ENCODE measurements around the gene LAG3.
A peak's percentile ranks its signal among the peaks of the same experiment; 100 is the strongest.

The LAG3 gene

DNA sequence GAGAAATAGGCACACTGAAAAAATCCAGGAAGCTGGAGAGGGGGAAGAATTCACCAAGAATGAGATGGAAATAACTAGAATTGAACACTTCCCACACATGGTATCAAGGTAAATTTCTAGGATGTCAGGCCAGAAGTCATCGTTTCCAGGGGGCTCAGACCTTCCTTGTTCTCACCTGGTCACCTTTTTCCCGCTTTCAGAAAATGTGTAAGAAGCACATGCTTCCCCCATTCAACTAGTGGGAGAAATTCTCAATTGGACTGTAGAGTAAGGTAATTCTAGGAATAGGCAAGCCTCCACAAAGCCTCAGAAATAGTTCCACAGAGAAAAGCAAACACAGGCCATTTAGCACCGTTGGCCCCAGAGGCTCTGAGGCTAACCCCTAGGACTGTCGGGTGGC, 8.9 kb upstream of the LAG3 start:
- H3K4me1 Mint-ChIP-seq: peaks cover 42% of the 10 kb centered on the region
- CTCF ChIA-PET: interaction anchor here (1.8 kb wide), 1 partner anchor 10 kb away, joined by 8 read pairs; the partner anchor contains the start of gene MLF2
- H3K36me3 Mint-ChIP-seq: peaks cover 4% of the 10 kb centered on the region
- DNase-seq: no peak
- H3K27ac Mint-ChIP-seq: no peak overlapping the region
- peaks cover 85% of the 10 kb centered on the region for H3K27me3 Mint-ChIP-seq
- H3K4me3 Mint-ChIP-seq: no peak overlapping the region
- H3K9me3 Mint-ChIP-seq: no peaks in the 10 kb centered on the region

DNA sequence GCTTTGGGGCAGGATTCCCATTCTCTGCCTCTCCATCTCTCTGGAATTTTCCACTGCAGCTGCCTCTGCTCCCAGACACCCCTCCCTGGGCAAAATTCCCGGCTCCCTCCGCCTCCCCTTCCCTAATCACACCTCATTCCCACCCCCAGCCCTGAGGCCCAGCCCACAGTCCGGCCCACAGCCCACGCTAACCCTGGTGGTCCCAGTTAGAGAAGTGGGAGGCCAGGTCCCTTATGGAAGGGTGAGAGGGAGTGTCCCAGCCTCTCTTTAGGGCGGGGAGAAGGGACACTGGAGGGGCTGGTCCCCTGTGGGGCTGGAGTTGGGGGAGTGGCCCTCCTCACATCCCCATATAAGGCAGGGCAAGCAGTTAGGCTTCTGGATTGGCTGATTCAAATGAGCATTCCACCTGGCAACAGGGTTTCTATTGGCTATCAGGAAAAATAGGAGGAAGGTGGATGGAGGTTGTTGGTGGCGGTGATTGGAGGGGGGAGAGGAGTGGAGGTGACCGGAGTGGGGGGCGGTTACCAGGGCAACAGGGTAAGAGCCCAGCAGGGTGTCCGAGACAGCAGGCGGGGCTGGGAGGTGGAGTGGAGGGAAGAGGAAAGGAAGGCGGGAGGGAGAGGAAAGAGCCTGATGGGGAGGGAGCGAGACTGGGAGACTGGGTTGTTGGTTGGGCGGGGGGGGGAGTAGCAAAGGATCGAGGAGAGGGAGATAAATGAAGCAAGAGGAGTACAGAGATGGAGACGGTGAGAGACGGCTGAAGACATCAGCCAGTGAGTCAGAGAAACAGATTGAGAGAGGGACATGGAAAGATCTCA, 8.1 kb upstream of the LAG3 start:
- peaks cover 39% of the 10 kb centered on the region for H3K4me1 Mint-ChIP-seq
- peak; percentile 64 for DNase-seq
- H3K4me3 Mint-ChIP-seq: peak overlapping the region; percentile 19
- H3K27me3 Mint-ChIP-seq: peaks cover 88% of the 10 kb centered on the region
- CTCF ChIA-PET: interaction anchor here (5.8 kb wide), 1 partner anchor 14 kb away, joined by 63 read pairs; no protein-coding TSS in a partner anchor
- H3K27ac Mint-ChIP-seq: no peak overlapping the region
- peaks cover 4% of the 10 kb centered on the region for H3K36me3 Mint-ChIP-seq
- H3K9me3 Mint-ChIP-seq: no peaks in the 10 kb centered on the region

DNA sequence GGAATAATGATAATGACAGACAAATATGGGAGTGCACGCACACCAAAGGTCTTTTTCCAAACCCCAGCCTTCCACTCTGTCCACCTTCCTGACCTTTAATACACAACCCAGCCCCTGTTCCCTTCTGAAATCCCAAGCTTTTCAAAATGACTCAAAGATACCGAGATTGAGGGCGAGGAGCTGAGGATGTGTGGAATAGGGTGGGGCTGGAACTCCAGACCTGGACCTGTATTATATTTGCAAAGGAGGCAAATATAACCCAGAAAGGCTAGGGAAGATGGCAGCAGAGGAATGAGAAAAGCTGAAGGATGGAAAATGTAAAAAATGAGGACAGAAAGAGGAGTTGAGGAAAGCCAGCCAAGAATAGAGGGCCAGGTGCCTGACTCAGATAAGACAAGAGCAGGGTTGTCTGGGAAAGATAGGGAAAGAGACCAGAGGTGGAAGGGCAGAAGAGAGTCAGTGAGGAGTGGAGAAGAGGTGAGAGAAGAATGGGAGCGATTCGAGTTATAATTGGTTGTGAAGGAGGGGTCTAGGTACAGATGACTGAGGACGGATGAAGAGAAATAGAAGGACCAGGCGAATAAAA, 7.2 kb upstream of the LAG3 start:
- Mint-ChIP-seq H3K36me3 (peaks cover 4% of the 10 kb centered on the region), H3K4me1 (peaks cover 39% of the 10 kb centered on the region), H3K4me3 (peak overlapping the region; percentile 68), H3K9me3 (no peaks in the 10 kb centered on the region), H3K27me3 (peaks cover 88% of the 10 kb centered on the region), H3K27ac (no peak overlapping the region)
- DNase-seq: no peak
- CTCF ChIA-PET: interaction anchor here (1.2 to 5.8 kb wide), 3 partner anchors 11 to 27 kb away, joined by 4 to 63 read pairs (median 44); partner anchors contain the start of gene MLF2

DNA sequence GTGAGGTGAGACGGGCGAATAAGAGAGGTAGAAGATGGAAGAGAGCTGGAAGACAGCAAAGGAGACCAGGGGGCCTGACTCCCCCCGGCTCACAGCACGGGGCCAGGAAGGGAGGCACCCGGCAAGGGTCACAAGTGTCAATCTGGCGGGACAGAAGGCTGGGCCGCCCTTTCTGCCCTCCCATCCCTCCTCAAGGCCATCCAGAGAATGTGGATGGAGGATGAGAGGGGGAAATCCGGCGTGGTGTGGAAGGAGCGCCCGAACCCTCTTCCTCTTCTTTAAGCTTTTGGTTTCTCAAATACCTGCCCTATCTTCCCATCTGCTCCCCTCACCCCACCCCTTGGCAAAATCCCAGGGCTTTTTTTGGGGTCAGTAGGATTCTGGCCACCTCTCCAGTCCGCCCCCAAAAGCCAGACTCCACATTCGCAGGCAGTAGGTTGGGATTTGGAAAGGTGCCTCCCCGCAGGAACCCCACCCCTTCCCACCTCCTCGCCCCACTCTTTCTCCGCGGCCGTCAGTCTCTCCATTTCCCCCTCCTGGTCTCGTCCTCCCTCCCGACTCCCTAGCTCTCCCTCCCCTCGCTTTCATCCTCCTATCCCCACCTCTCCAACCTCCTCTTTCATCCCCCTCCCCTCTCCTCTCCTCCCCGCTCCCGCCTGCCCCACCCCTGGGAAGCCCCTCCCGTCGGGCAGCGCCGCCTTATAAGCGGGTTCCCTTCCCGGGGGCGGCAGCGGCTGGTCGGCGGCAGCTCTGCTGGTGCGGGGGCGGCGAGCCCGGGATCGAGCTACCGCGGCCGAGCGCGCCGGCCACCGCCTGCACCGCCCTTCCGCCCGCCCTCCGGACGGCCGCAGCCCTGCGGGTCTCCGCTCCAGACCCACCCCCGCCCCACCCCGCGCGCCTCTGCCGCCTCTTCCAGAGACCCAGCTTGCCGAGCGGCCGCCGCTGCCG, 6.4 kb upstream of the LAG3 start, which contains the start of gene PTMS:
PTMS (plus strand) TSS at position 730 of the 948 bp plus-strand sequence. CDS start 343 bp downstream, outside the sequence.
- Mint-ChIP-seq H3K27me3 (peaks cover 95% of the 10 kb centered on the region), H3K36me3 (peaks cover 4% of the 10 kb centered on the region), H3K4me3 (peak within 1 kb of the TSS; percentile 85), H3K27ac (no peak within 1 kb of the TSS), H3K9me3 (no peaks in the 10 kb centered on the region), H3K4me1 (peaks cover 40% of the 10 kb centered on the region)
- CTCF ChIA-PET: interaction anchor here (0.7 to 5.8 kb wide), 16 partner anchors 8 to 339 kb away, joined by 3 to 63 read pairs (median 4); partner anchors contain the start of genes CD4, MLF2 and USP5
- peak; percentile 54 for DNase-seq

DNA sequence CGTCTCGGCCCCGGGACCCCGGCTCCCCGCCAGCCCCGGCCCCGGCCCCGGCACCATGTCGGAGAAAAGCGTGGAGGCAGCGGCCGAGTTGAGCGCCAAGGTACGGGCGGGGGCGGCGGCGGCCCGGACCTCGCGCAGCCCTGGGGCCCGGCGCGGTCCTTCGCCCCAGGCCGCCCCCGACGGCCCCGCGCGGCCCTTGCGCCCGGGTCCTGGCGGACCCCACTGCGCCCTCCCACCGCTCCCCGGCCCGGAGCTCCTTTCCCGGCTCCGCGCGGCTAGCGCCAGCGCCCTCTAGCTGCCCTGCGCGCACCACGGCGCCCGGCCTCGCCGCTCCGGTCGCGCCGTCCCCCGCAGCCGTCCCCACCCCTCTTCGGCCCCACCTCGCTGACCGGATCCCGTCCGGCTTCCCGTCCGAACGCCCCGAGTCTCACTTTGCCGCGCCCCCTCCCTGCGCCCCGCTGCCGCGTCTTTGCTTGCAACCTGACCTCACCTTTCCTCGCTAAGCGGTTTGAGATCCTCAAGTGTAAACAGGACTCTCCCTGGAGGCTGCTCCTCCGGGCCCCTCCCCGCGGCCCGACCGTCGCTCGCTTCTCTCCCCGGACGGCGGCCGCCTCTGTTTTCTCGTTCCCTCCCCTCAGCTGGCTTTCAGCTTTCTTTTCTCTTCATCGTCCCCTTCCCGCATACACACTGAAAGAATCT, 5.5 kb upstream of the LAG3 start:
- peak overlapping the region; percentile 85 for H3K4me3 Mint-ChIP-seq
- DNase-seq: peak; percentile 70
- H3K9me3 Mint-ChIP-seq: no peaks in the 10 kb centered on the region
- CTCF ChIA-PET: interaction anchor here (0.7 to 5.8 kb wide), 17 partner anchors 9 to 340 kb away, joined by 3 to 63 read pairs (median 3); partner anchors contain the start of genes CD4, MLF2 and USP5
- no peak overlapping the region for H3K27ac Mint-ChIP-seq
- peaks cover 4% of the 10 kb centered on the region for H3K36me3 Mint-ChIP-seq
- H3K27me3 Mint-ChIP-seq: peaks cover 96% of the 10 kb centered on the region
- peaks cover 49% of the 10 kb centered on the region for H3K4me1 Mint-ChIP-seq

DNA sequence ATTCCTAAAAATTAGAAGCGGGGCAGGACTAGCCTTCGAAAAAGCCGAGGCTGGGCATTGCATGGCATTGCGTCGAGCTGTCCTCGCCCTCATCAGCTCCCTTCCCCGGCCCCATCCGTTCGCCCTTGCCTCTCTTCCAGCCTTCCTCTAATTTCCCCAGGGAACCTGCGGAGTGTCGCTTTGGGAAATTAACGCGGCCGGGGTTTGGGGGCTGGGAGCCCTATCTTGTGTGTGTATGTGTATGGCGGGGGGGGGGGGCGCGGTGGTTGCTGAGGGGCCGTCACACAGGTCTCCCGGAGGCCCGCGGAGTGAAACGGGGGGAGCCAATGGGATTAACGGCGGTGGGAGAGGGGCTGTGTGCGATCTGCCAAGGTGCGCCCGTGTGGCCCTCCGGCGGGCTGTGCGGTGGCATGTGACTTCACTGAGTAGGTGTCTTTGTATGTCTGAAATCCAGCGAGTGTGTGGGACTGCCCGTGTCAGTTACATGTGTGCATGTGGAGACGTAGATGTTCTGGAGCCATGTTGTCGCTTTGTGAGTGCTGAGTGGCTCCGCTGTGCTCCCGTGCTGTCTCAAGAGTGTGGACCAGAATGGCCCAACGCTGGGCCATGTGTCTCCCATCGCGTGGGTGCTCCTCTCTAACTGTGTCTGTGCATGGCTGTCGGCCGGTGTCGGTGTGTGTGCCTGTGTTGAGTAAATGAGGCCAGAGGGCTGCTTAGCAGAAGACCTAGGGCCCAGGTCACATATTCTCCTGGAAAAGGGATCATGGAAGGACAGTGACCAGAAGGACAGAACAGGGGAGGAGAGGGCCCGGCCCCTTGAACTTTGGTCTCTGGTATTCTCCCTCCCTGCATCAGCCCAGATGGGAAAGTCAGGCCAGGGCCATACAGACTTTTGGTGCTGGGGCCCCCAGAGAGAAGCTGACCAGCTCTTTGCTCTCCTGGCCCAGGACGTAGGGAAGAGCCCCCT, 4.7 kb upstream of the LAG3 start:
- peaks cover 96% of the 10 kb centered on the region for H3K27me3 Mint-ChIP-seq
- CTCF ChIA-PET: interaction anchor here (0.8 to 5.8 kb wide), 13 partner anchors 10 to 341 kb away, joined by 3 to 63 read pairs (median 4); partner anchors contain the start of genes CD4, MLF2 and USP5
- peaks cover 56% of the 10 kb centered on the region for H3K4me1 Mint-ChIP-seq
- H3K4me3 Mint-ChIP-seq: peak overlapping the region; percentile 85
- H3K36me3 Mint-ChIP-seq: peaks cover 4% of the 10 kb centered on the region
- no peaks in the 10 kb centered on the region for H3K9me3 Mint-ChIP-seq
- H3K27ac Mint-ChIP-seq: peak overlapping the region; percentile 46
- DNase-seq: no peak

DNA sequence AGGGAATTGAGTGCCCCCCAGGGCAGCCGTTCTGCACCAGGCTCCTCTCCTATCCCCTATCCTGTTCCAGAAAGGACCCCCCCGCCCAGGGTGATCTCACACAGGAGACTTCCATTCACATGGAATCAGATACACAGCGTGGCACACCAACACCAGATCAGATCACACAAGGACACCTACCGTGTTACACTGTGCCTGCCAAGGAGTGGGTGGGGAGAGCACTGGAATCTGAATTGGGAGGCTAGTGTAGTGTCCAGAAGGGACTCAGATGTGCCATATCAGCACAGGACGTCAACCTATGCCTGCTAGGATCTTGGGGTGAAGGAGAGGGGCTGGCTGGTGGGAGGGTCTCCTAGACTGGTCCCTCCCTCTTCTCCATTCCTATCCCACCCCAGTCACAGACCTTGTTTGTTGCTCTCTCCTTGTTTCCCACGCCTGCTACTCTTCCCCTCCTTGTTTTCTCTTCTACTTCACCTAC, 3.8 kb upstream of the LAG3 start:
- H3K27ac Mint-ChIP-seq: peak overlapping the region; percentile 11

DNA sequence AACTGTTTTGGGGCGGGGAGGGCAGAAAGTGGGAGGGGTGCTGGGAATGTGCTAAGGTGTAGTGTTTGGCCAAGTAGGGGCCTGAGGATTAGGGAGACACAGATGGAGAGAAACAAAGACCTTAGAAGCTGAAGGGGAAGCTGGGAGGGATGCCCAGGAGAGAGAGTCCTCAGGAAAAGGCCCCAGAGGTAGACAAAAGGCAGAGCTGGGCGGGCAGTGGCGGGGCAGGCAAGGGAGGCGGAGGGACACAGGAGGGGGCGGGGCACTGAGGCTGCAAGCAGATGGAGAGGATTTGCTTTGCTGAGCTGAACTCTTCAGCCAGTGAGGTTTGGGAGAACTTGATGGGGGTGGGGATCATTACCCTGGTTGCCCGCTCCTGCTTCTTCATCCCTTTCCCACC, 3.3 kb upstream of the LAG3 start:
- DNase-seq: no peak
- Mint-ChIP-seq H3K27ac (no peak overlapping the region), H3K9me3 (no peaks in the 10 kb centered on the region), H3K4me3 (no peak overlapping the region), H3K27me3 (peaks cover 96% of the 10 kb centered on the region), H3K36me3 (peaks cover 4% of the 10 kb centered on the region), H3K4me1 (peaks cover 65% of the 10 kb centered on the region)
- CTCF ChIA-PET: interaction anchor here (1.1 to 5.8 kb wide), 2 partner anchors 9 to 15 kb away, joined by 5 to 63 read pairs; partner anchors contain the start of gene MLF2

More for the DNA sequence above, 3.8 kb upstream of the LAG3 start:
- Mint-ChIP-seq H3K9me3 (no peaks in the 10 kb centered on the region), H3K4me3 (peak overlapping the region; percentile 85), H3K4me1 (peaks cover 64% of the 10 kb centered on the region), H3K27me3 (peaks cover 96% of the 10 kb centered on the region), H3K36me3 (peaks cover 4% of the 10 kb centered on the region)
- CTCF ChIA-PET: interaction anchor here (4.0 to 5.8 kb wide), 2 partner anchors 10 to 14 kb away, joined by 44 to 63 read pairs; partner anchors contain the start of gene MLF2
- DNase-seq: no peak

DNA sequence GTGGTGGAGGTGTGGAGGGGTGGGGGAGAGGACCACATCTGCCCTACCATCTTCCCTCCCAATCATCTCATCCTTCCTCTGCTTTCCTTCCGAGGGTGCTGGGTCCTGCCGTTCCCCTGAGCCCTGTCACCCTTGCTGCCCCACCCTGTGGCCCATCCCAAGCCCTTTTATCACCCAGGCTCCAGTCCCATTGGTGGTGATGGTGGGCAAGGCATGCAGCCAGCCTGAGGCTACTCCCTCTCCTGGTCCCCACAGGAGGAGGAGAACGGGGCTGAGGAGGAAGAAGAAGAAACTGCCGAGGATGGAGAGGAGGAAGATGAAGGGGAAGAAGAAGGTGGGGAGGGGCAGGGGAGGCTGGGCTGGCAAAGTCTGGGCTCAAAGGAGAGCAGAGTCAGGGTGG, 2.7 kb upstream of the LAG3 start:
- Mint-ChIP-seq H3K27ac (no peak overlapping the region), H3K9me3 (no peaks in the 10 kb centered on the region), H3K27me3 (peaks cover 96% of the 10 kb centered on the region), H3K4me3 (no peak overlapping the region), H3K36me3 (peaks cover 4% of the 10 kb centered on the region), H3K4me1 (peaks cover 64% of the 10 kb centered on the region)
- no peak for DNase-seq
- CTCF ChIA-PET: interaction anchor here (0.9 to 5.8 kb wide), 3 partner anchors 8 to 17 kb away, joined by 3 to 63 read pairs (median 5); partner anchors contain the start of gene MLF2

DNA sequence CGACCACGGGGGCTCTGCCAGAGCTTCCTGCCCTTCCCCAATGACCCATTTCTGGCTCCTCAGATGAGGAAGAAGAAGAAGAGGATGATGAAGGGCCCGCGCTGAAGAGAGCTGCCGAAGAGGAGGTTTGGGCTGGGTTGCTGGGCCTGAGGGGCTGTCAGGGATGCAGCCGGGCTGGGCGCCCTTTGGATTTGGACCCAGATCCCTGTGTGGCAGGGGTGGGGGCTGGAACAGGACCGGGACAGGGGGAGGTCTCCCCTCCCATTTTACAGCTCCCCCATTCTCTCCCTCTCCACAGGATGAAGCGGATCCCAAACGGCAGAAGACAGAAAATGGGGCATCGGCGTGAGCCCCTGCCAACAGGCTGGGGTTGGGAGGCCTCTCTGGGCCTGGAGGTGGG, 2.2 kb upstream of the LAG3 start:
- DNase-seq: no peak
- Mint-ChIP-seq H3K27me3 (peaks cover 96% of the 10 kb centered on the region), H3K9me3 (no peaks in the 10 kb centered on the region), H3K36me3 (peaks cover 4% of the 10 kb centered on the region), H3K4me3 (no peak overlapping the region), H3K27ac (no peak overlapping the region), H3K4me1 (peaks cover 66% of the 10 kb centered on the region)
- CTCF ChIA-PET: interaction anchor here (0.9 to 5.8 kb wide), 7 partner anchors 8 to 66 kb away, joined by 3 to 63 read pairs (median 3); partner anchors contain the start of gene MLF2

DNA sequence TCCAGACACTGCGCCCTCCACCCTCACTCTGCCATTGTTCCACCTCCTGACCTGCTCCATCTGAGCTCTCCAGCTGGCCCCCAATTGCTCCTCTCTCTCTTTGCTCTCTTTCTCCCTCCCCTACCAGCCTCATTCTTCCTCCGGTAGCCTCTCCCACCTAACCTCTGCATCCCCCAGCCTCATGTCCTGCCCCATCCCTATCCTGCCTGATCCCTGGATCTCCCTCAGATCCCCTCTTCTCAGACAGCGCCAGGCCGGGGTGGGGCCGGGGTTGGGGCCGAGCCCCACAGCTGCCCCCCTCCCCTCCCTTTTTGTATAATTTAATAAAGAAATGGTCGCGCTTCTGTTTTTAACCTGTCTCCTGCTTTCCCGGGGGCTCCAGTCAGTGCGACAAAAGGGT, 1.7 kb upstream of the LAG3 start:
- Mint-ChIP-seq H3K36me3 (no peaks in the 10 kb centered on the region), H3K9me3 (no peaks in the 10 kb centered on the region), H3K27ac (no peak overlapping the region), H3K27me3 (peaks cover 96% of the 10 kb centered on the region), H3K4me3 (no peak overlapping the region), H3K4me1 (peaks cover 66% of the 10 kb centered on the region)
- CTCF ChIA-PET: interaction anchor here (0.9 to 1.9 kb wide), 7 partner anchors 11 to 65 kb away, joined by 3 to 5 read pairs (median 3); no protein-coding TSS in a partner anchor
- no peak for DNase-seq

DNA sequence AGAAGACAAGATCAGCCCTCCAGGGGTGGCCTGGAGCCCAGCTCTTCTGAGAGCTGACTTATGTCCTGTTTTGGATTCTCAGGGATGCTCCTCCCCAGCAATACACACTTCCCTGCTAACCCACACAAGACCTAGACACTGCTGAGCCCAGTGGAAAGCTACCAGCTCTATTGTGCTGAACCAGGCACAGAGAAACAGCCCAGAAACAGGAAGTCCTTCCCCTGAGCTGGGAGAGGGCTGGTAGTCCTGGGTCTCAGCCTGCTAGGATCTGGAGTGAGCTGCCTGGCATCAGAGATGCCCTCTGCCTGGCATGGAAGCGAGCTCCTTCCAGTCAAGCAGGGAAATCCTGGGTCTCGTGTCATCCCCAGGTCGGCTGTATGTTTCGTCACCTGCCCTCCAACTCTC, 1.2 kb upstream of the LAG3 start:
- no peak overlapping the region for H3K27ac Mint-ChIP-seq
- peaks cover 95% of the 10 kb centered on the region for H3K27me3 Mint-ChIP-seq
- CTCF ChIA-PET: interaction anchor here (0.6 to 1.9 kb wide), 9 partner anchors 11 to 365 kb away, joined by 3 to 7 read pairs (median 4); partner anchors contain the start of gene MLF2
- DNase-seq: no peak
- H3K36me3 Mint-ChIP-seq: no peaks in the 10 kb centered on the region
- peaks cover 65% of the 10 kb centered on the region for H3K4me1 Mint-ChIP-seq
- no peaks in the 10 kb centered on the region for H3K9me3 Mint-ChIP-seq
- H3K4me3 Mint-ChIP-seq: no peak overlapping the region

Measured in activated naive CD4-positive, alpha-beta T cell treated with anti-CD3 and anti-CD28 coated beads, Interleukin-2, amount 10 ng/mL, durations not matched to agents 7 days and 5 days (primary cell).